ENCODE measurements around the gene PHF2. TPM values are rescaled to one million over a fixed set of nuclear protein-coding genes. Genes with fewer than 3 reads are reported as not detected.

PHF2 gene
- total and polyA plus RNA-seq, 2 of the 8 experiments (the other 6 are each of a cell fraction or from before 2014, with no cell fraction given), result 3.4 to 9.4 TPM

DNA sequence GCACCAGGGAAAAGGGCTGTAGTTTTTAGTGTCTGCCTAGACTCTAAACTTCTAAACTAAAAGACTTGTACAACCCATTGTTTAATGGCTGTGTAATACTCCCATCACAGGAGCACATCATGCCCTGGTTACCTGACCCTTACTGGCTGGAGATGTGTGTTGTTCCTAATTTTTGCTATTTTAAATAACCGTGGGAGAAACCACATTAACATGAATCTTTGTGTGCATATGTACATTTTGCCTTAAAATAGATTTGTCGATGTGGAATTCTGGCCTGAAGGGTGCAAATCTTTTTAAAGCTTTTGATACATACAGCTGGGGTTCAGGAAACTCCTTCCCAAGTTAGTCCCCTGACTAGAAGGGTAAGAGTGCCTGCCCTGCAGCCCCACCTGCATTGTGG, 39.7 kb downstream of the PHF2 start:
- no peaks in the 10 kb centered on the region for H3K36me3 ChIP-seq (ENCODE audit: control insufficient read depth in 2 of 4, insufficient read depth in 4 of 4, low read length in 3 of 4)
- H2BK20ac ChIP-seq (ENCODE audit: low read length), result no peak overlapping the region
- peaks cover 5% of the 10 kb centered on the region; the same call in 1 of the 2 replicates for H3K79me1 ChIP-seq (ENCODE audit: low read depth, low read length)
- FAIRE-seq (no peak), DNase-seq (ENCODE audit: low read depth in 1 of 2, low spot score in 2 of 2) (no peak)
- ChIA-PET CTCF (ENCODE audit: partially characterized antibody) (interaction anchor here (0.6 kb wide), 1 partner anchor 10 kb away, joined by 4 read pairs; no protein-coding TSS in a partner anchor), POLR2A (ENCODE audit: partially characterized antibody) (interaction anchor here (3.1 kb wide), 1 partner anchor 15 kb away, joined by 15 read pairs; no protein-coding TSS in a partner anchor)
- H2BK12ac ChIP-seq (ENCODE audit: low read depth, low read length), result no peak overlapping the region
- H2AK5ac ChIP-seq (ENCODE audit: low read depth, low read length), result no peak overlapping the region
- no peak overlapping the region for H3K56ac ChIP-seq (replicated peaks; ENCODE audit: insufficient read length, low read depth, low read length)
- no peak overlapping the region for H2BK5ac ChIP-seq (ENCODE audit: low read depth, low read length)
- no peak overlapping the region for H4K5ac ChIP-seq (ENCODE audit: insufficient read length, low read depth, low read length)
- H3K27me3 ChIP-seq (replicated peaks in 1 of 4; ENCODE audit: control insufficient read depth in 3 of 4, extremely low read depth in 1 of 4, insufficient read depth in 3 of 4, low read length in 3 of 4), result no peaks in the 10 kb centered on the region
- no peak overlapping the region for H2BK15ac ChIP-seq (ENCODE audit: low read length)
- H3K4me1 ChIP-seq (replicated peaks in 1 of 4; ENCODE audit: control insufficient read depth in 3 of 4, insufficient read depth in 4 of 4, low read length in 3 of 4), result peaks cover 0 to 14% (median 1%) of the 10 kb centered on the region in 4 experiments; a peak in 4 of 7 replicates
- no peak overlapping the region for H2AFZ ChIP-seq (ENCODE audit: low read length)
- TF ChIP-seq USF2 (IDR thresholded peaks at IDR 0.05; ENCODE audit: low read length) (no peak), EZH2 (IDR thresholded peaks at IDR 0.05; ENCODE audit: low read depth, low read length, severe bottlenecking) (no peak), POU5F1 (IDR thresholded peaks at IDR 0.05; ENCODE audit: low read depth, low read length) (no peak), TBP (IDR thresholded peaks at IDR 0.05; ENCODE audit: low read depth, low read length) (no peak), SP4 (IDR thresholded peaks at IDR 0.05; ENCODE audit: low read length) (no peak), RAD21 (IDR thresholded peaks at IDR 0.05 in 1 of 2, conservative IDR thresholded peaks at IDR 0.05 in 1 of 2; ENCODE audit: low read depth in 2 of 2, low read length in 2 of 2) (no peak)
- no peak overlapping the region for H4K91ac ChIP-seq (replicated peaks; ENCODE audit: insufficient read length, low read length)
- H4K8ac ChIP-seq (ENCODE audit: extremely low read depth, insufficient read depth, low read length), result no peak overlapping the region
- H3K4ac ChIP-seq (replicated peaks; ENCODE audit: insufficient read length, low read depth, low read length), result no peak overlapping the region
- no peak overlapping the region for H3K27ac ChIP-seq (ENCODE audit: low read depth, low read length)
- no peak overlapping the region for H3K23ac ChIP-seq (ENCODE audit: insufficient read length)
- 90% methylated on average over 2 of the region's 2 CpGs; no CpG with 5 or more reads in 1 of the 2 experiments for WGBS, 2 experiments (ENCODE audit: extremely low coverage in 1 of 2, insufficient coverage in 1 of 2, insufficient read length in 1 of 2, insufficient replicate concordance in 2 of 2, low coverage in 1 of 2, low lambda C conversion rate in 2 of 2, missing lambda C conversion rate in 1 of 2)
- H3K14ac ChIP-seq (ENCODE audit: insufficient read length), result no peak overlapping the region
- H2BK120ac ChIP-seq (replicated peaks; ENCODE audit: low read depth, low read length), result no peak overlapping the region
- peaks cover 11% of the 10 kb centered on the region; the same call in 1 of the 2 replicates for H3K23me2 ChIP-seq (ENCODE audit: low read depth, low read length)
- H3K4me3 ChIP-seq (ENCODE audit: extremely low read depth in 1 of 4, insufficient read depth in 2 of 4, low read depth in 3 of 4, low read length in 4 of 4), result no peak overlapping the region
- H3K4me2 ChIP-seq (ENCODE audit: insufficient read depth in 1 of 2, low read depth in 2 of 2, low read length in 2 of 2), result no peak overlapping the region
- H3K18ac ChIP-seq (ENCODE audit: extremely low read depth, low read length), result no peak overlapping the region
- peaks cover 7 to 22% of the 10 kb centered on the region in 2 experiments; a peak in 2 of 4 replicates for H3K79me2 ChIP-seq (ENCODE audit: control insufficient read depth in 1 of 2, insufficient read depth in 2 of 2, low read length in 2 of 2)
- H4K20me1 ChIP-seq (replicated peaks in 1 of 2; ENCODE audit: control insufficient read depth in 1 of 2, insufficient read depth in 2 of 2, low read length in 2 of 2), result peaks cover 0 to 17% of the 10 kb centered on the region in 2 experiments
- no peaks in the 10 kb centered on the region; a peak in 1 of 4 replicates for H3K9me3 ChIP-seq (ENCODE audit: insufficient read depth in 2 of 2, low read depth in 1 of 2, low read length in 1 of 2)
- no peak overlapping the region for H3K9ac ChIP-seq (replicated peaks in 1 of 4; ENCODE audit: extremely low read depth in 1 of 4, low read depth in 3 of 4, low read length in 3 of 4)

Data from H1 (cell line).